Activated B cell treated with CpG ODN at 0.5 μM for 24 hours (primary cell): ENCODE data around the gene CORO2B. TPM values are rescaled to one million over a fixed set of nuclear protein-coding genes. Genes with fewer than 3 reads are reported as not detected.

ENCODE experiments used
- ATAC-seq: fragments of 200-7000 bp; cut with Tn5 transposase; one replicate; pipeline ENCODE4 v1.10.0; 2021; ENCODE audit warnings: low read depth, mild to moderate bottlenecking, moderate library complexity
- CTCF ChIA-PET: fragments of 350-600 bp; sonication (Branson Sonifier 250); formaldehyde crosslinking; loops from one replicate; lab custom pipeline; 2021; ENCODE audit warnings: antibody characterized with exemption; lab: Charles Lee
- POLR2A ChIA-PET: fragments of 350-600 bp; sonication (Branson Sonifier 250); formaldehyde crosslinking; loops from one replicate; lab custom pipeline; 2021; ENCODE audit warnings: antibody characterized with exemption; lab: Charles Lee
- DNase-seq: peaks from one replicate; pipeline ENCODE4 v3.0.0; 2022
- H3K27ac Mint-ChIP-seq: one replicate; pipeline ENCODE4 v1.8.0; 2020; ENCODE audit warnings: mixed read lengths
- H3K27me3 Mint-ChIP-seq: one replicate; pipeline ENCODE4 v1.8.0; 2021; ENCODE audit warnings: mixed read lengths
- H3K36me3 Mint-ChIP-seq: one replicate; pipeline ENCODE4 v1.8.0; 2021; ENCODE audit warnings: low read depth, mixed read lengths
- H3K4me1 Mint-ChIP-seq: one replicate; pipeline ENCODE4 v1.8.0; 2021; ENCODE audit warnings: mixed read lengths
- H3K4me3 Mint-ChIP-seq: one replicate; pipeline ENCODE4 v1.8.0; 2020; ENCODE audit warnings: mild to moderate bottlenecking, mixed read lengths
- H3K9me3 Mint-ChIP-seq: one replicate; pipeline ENCODE4 v1.8.0; 2020; ENCODE audit warnings: mixed read lengths
- CTCF ChIP-seq: fragments of 200-600 bp; IDR thresholded peaks from one replicate; pipeline ENCODE4 v1.8.0; 2022; ENCODE audit warnings: antibody characterized with exemption, mild to moderate bottlenecking
- intact Hi-C: fragments of 100-400 bp; cut with micrococcal nuclease; formaldehyde crosslinking; loops from one replicate; pipeline ENCODE4 v1.15.1; 2024
- total RNA-seq: library from RNA; stranded (reverse); gene quantifications from 2 replicates; pipeline ENCODE4 v1.2.3, GENCODE V29; 2022

Gene CORO2B
- total RNA-seq, 1 donor from 2014 or later, result 1.0 TPM

GRCh38 chr15:68725736-68726135 is 146.9 kb downstream of the CORO2B start:
- no peaks in the 10 kb centered on the region for H3K36me3 Mint-ChIP-seq

GRCh38 chr15:68726246-68726645 is 147.5 kb downstream of the CORO2B start:
- DNase-seq (no peak), ATAC-seq (no peak)
- POLR2A ChIA-PET, result no interaction called here
- no peak overlapping the region for H3K27ac Mint-ChIP-seq
- TF ChIP-seq CTCF, result no peak
- no peak overlapping the region for H3K4me3 Mint-ChIP-seq
- CTCF ChIA-PET, result interaction anchor here (1.5 kb wide), 1 partner anchor 52 kb away, joined by 4 read pairs; no protein-coding TSS in a partner anchor
- intact Hi-C loops, result no loop called here
- no peaks in the 10 kb centered on the region for H3K36me3 Mint-ChIP-seq
- H3K9me3 Mint-ChIP-seq, result no peaks in the 10 kb centered on the region
- no peaks in the 10 kb centered on the region for H3K4me1 Mint-ChIP-seq
- H3K27me3 Mint-ChIP-seq, result peaks cover 2% of the 10 kb centered on the region

More at GRCh38 chr15:68725736-68726135, 146.9 kb downstream of the CORO2B start:
- H3K27me3 Mint-ChIP-seq, result peaks cover 2% of the 10 kb centered on the region
- no peak overlapping the region for H3K27ac Mint-ChIP-seq
- no peaks in the 10 kb centered on the region for H3K9me3 Mint-ChIP-seq
- H3K4me3 Mint-ChIP-seq, result no peak overlapping the region
- intact Hi-C loops, result no loop called here
- POLR2A ChIA-PET, result no interaction called here
- CTCF ChIA-PET, result interaction anchor here (1.5 kb wide), 1 partner anchor 52 kb away, joined by 4 read pairs; no protein-coding TSS in a partner anchor
- DNase-seq (no peak), ATAC-seq (no peak)
- no peaks in the 10 kb centered on the region for H3K4me1 Mint-ChIP-seq
- no peak for TF ChIP-seq CTCF

GRCh38 chr15:68729789-68730411 is 151.1 kb downstream of the CORO2B start:
- ATAC-seq (no peak), DNase-seq (no peak)
- TF ChIP-seq CTCF, result no peak
- ChIA-PET POLR2A (no interaction called here), CTCF (interaction anchor here (1.1 to 1.4 kb wide), 2 partner anchors 99 to 146 kb away, joined by 3 to 15 read pairs; no protein-coding TSS in a partner anchor)
- Mint-ChIP-seq H3K27me3 (peaks cover 2% of the 10 kb centered on the region), H3K4me1 (peaks cover 15% of the 10 kb centered on the region), H3K4me3 (no peak overlapping the region), H3K36me3 (no peaks in the 10 kb centered on the region), H3K9me3 (no peaks in the 10 kb centered on the region), H3K27ac (no peak overlapping the region)
- intact Hi-C loops, result loop anchor here (1.0 to 2.0 kb wide), 4 partner anchors 53 to 195 kb away; no protein-coding TSS in a partner anchor

DNA sequence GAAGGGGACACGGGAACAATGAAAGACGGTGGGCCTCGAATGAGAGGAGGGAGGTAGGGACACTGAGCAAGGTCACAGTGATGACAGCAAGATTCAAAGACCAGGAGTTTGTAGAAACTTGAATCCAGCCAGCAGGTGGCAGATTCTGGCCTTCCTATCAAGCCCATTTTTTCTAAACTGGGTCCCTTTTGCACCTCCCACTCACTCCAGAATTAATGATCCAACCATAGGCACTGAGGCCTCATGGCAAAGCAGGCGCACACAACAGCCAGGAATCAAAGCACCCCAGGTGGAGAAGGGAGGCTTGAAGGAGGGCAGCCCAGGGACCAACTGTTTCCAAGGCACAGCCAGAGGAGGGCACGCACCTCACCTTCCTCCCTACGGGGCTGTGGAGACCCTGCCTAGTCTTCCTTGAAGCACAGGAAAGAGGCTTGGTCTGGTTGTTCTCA is 151.7 kb downstream of the CORO2B start:
- DNase-seq (no peak), ATAC-seq (no peak)
- peaks cover 21% of the 10 kb centered on the region for H3K4me1 Mint-ChIP-seq
- intact Hi-C loops, result loop anchor here (1.0 to 2.0 kb wide), 4 partner anchors 52 to 195 kb away; no protein-coding TSS in a partner anchor
- CTCF ChIA-PET, result no interaction called here
- peaks cover 2% of the 10 kb centered on the region for H3K27me3 Mint-ChIP-seq
- no peak for TF ChIP-seq CTCF
- H3K36me3 Mint-ChIP-seq, result no peaks in the 10 kb centered on the region
- no peaks in the 10 kb centered on the region for H3K9me3 Mint-ChIP-seq
- H3K4me3 Mint-ChIP-seq, result no peak overlapping the region
- no peak overlapping the region for H3K27ac Mint-ChIP-seq
- POLR2A ChIA-PET, result no interaction called here
